Left lung (tissue), 10 donors: ENCODE measurements around the gene TLE2. TPM values are rescaled to one million over a fixed set of nuclear protein-coding genes. Genes with fewer than 3 reads are reported as not detected.

Experiments used
- ATAC-seq: fragments of 200-7000 bp; cut with Tn5 transposase; one replicate; pipeline ENCODE4 v1.9.1; 2020; ENCODE audit warnings: moderate library complexity
- DNase-seq, 4 donors: peaks; one replicate each; pipeline ENCODE4 v3.0.0-alpha.2; 2013 to 2020
- H3K27ac ChIP-seq, 2 donors: fragments of 200-600 bp; sonication (generic) in 1 of 2; one replicate each; pipeline versions ENCODE4 v1.5.0 to v1.8.0; 2020 to 2021
- H3K27me3 ChIP-seq, 2 donors: fragments of 200-600 bp; sonication (generic) in 1 of 2; one replicate each; pipeline versions ENCODE4 v1.5.0 to v1.8.0; 2020 to 2021
- H3K36me3 ChIP-seq, 2 donors: fragments of 200-600 bp; sonication (generic) in 1 of 2; one replicate each; pipeline versions ENCODE4 v1.5.0 to v1.8.0; 2020 to 2021
- H3K4me1 ChIP-seq, 2 donors: fragments of 200-600 bp; one replicate each; pipeline ENCODE4 v1.8.0; 2021
- H3K4me3 ChIP-seq, 2 donors: fragments of 200-600 bp; sonication (generic) in 1 of 2; one replicate each; pipeline versions ENCODE4 v1.5.0 to v1.8.0; 2020 to 2021; ENCODE audit warnings: mild to moderate bottlenecking in 1 of 2
- H3K9me3 ChIP-seq, 2 donors: fragments of 200-600 bp; sonication (generic) in 1 of 2; one replicate each; pipeline versions ENCODE4 v1.5.0 to v1.8.0; 2020 to 2021
- intact Hi-C, 2 donors: fragments of 100-400 bp; cut with DNase I; formaldehyde crosslinking; loops; one replicate each; pipeline versions ENCODE4 v1.11.2 to v1.14.2; 2022
- polyA plus RNA-seq, 6 donors: library from polyadenylated mRNA; unstranded; fragments of 120-200 nt; gene quantifications; one replicate each; pipeline ENCODE4 v1.2.1, GENCODE V29; 2013; ENCODE audit not compliant: insufficient read length in 6 of 6
- total RNA-seq, 2 donors: library from RNA; stranded (reverse); fragmentation: NEBNext Ultra II Directional; extraction: Animal tissue kit (Norgen Biotek cat#: 25700); gene quantifications; one replicate each; pipeline ENCODE4 v1.2.1, GENCODE V29; 2021
- TF ChIP-seq, protein P1 (sequence below), 2 donors: fragments of 200-600 bp; sonication (generic) in 1 of 2; IDR thresholded peaks; one replicate each; pipeline versions ENCODE4 v1.5.0 to v1.8.0; 2021; ENCODE audit warnings: antibody characterized with exemption in 2 of 2
- donor health status: DM: no; HTN: yes; CAD: no.
- donor health status: DM: no; HTN: no; CAD: no.

TLE2 gene
- total and polyA plus RNA-seq, 8 donors: 35.2 to 244 (median 159) TPM

DNA sequence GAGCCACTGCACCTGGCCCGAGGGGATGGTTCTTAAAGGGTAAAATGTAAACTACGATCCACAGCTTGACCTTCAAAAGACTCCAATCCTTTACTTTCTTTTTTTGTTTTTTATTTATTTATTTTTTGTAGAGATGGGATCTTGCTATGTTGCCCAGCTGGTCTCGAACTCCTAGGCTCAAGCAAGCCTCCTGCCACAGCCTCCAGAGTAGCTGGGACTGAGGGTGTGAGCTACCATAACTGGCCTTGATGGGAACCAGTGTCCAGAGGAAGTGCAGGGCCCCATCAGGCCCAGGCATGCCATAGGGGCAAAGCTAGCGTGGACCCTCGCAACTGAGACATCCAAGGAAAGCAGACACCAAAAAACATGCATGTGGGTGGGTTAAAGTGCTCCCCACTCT is 66.0 kb downstream of the TLE2 start:
- no peak for ATAC-seq
- H3K4me3 ChIP-seq: no peak overlapping the region
- intact Hi-C loops: no loop called here
- H3K36me3 ChIP-seq: no peaks in the 10 kb centered on the region
- no peak overlapping the region for H3K27ac ChIP-seq
- H3K4me1 ChIP-seq: peaks cover 0 to 7% of the 10 kb centered on the region in 2 donors
- no peak for DNase-seq
- TF ChIP-seq, protein P1, sequence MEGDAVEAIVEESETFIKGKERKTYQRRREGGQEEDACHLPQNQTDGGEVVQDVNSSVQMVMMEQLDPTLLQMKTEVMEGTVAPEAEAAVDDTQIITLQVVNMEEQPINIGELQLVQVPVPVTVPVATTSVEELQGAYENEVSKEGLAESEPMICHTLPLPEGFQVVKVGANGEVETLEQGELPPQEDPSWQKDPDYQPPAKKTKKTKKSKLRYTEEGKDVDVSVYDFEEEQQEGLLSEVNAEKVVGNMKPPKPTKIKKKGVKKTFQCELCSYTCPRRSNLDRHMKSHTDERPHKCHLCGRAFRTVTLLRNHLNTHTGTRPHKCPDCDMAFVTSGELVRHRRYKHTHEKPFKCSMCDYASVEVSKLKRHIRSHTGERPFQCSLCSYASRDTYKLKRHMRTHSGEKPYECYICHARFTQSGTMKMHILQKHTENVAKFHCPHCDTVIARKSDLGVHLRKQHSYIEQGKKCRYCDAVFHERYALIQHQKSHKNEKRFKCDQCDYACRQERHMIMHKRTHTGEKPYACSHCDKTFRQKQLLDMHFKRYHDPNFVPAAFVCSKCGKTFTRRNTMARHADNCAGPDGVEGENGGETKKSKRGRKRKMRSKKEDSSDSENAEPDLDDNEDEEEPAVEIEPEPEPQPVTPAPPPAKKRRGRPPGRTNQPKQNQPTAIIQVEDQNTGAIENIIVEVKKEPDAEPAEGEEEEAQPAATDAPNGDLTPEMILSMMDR (IDR thresholded peaks at IDR 0.05): no peak
- no peaks in the 10 kb centered on the region for H3K27me3 ChIP-seq
- no peaks in the 10 kb centered on the region for H3K9me3 ChIP-seq

DNA sequence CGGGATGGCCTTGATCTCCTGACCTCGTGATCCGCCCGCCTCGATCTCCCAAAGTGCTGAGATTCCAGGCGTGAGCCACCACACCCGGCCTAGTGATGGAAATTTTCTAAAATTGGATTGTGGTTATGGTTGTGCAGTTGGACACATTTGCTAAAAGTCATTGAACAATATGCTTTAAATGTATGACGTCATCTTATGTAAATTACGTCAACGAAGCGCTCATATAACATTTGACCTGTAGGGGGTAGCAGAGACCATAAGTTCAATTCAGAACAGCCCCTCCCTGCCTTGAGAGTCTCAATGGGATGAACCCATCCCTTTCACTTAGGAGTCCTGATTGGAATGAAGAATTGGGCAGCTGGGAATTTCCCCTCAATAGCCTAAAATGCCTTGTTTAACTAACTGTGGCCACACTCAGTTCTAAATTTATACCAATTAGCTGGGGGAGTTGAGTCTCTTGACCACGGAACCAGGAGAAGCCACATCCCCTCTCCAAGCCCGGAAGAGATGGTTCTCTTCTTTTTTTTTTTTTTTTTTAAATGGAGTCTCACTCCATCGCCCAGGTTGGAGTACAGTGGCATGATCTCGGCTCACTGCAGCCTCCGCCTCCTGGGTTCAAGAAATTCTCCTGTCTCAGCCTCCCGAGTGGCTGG is 66.9 kb downstream of the TLE2 start:
- ATAC-seq (peak; percentile 97), DNase-seq (peak in 2 of 4 donors; percentile 81 to 89)
- Histone ChIP-seq H3K36me3 (no peaks in the 10 kb centered on the region), H3K4me1 (peaks cover 0 to 5% of the 10 kb centered on the region in 2 donors), H3K9me3 (no peaks in the 10 kb centered on the region), H3K27ac (no peak overlapping the region), H3K4me3 (no peak overlapping the region), H3K27me3 (no peaks in the 10 kb centered on the region)
- intact Hi-C loops: no loop called here
- TF ChIP-seq, protein P1 (IDR thresholded peaks at IDR 0.05): peak; percentile 59 to 62

DNA sequence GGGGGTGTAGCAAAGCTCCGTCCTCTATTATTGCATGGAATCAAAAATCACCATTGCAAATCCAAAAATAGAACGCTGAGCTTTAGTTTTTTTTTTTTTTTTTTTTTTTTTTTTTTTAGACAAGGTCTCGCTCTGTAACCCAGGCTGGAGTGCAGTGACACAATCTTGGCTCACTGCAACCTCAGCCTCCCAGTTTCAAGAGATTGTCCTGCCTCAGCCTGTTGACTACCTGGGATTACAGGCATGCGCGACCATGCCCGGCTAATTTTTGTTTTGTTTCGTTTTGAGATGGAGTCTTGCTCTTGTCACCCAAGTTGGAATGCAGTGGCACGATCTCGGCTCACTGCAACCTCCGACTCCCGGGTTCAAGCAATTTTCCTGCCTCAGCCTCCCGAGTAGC is 69.0 kb downstream of the TLE2 start:
- ATAC-seq (no peak), DNase-seq (no peak)
- Histone ChIP-seq H3K27me3 (no peaks in the 10 kb centered on the region), H3K4me3 (no peak overlapping the region), H3K36me3 (no peaks in the 10 kb centered on the region), H3K9me3 (no peaks in the 10 kb centered on the region), H3K4me1 (peaks cover 0 to 5% of the 10 kb centered on the region in 2 donors), H3K27ac (no peak overlapping the region)
- intact Hi-C loops: no loop called here
- TF ChIP-seq, protein P1 (IDR thresholded peaks at IDR 0.05): no peak

DNA sequence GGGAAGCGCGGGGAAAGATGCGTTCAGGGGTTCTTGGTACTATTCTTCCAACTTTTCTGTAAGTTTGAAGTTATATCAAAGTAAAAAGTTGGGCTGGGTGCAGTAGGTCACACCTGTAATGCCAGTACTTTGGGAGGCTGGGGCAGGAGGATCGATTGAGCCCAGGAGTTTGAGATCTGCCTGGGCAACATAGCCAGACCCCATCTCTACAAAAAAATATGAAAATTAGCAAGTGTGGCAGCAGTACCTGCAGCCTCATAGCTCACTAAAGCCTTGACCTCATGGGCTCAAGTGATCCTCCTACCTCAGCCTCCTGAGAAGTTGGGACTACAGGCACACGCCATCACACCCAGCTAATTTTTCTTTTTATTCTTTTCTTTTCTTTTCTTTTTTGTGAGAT is 71.9 kb downstream of the TLE2 start:
- no peaks in the 10 kb centered on the region for H3K36me3 ChIP-seq
- TF ChIP-seq, protein P1 (IDR thresholded peaks at IDR 0.05): no peak
- intact Hi-C loops: loop anchor here in 1 of 2 donors (10.0 kb wide), 1 partner anchor 208 kb away; no protein-coding TSS in a partner anchor
- H3K4me1 ChIP-seq: peaks cover 0 to 4% of the 10 kb centered on the region in 2 donors
- no peaks in the 10 kb centered on the region for H3K9me3 ChIP-seq
- DNase-seq (no peak), ATAC-seq (no peak)
- H3K27ac ChIP-seq: no peak overlapping the region
- H3K4me3 ChIP-seq: no peak overlapping the region
- no peaks in the 10 kb centered on the region for H3K27me3 ChIP-seq

DNA sequence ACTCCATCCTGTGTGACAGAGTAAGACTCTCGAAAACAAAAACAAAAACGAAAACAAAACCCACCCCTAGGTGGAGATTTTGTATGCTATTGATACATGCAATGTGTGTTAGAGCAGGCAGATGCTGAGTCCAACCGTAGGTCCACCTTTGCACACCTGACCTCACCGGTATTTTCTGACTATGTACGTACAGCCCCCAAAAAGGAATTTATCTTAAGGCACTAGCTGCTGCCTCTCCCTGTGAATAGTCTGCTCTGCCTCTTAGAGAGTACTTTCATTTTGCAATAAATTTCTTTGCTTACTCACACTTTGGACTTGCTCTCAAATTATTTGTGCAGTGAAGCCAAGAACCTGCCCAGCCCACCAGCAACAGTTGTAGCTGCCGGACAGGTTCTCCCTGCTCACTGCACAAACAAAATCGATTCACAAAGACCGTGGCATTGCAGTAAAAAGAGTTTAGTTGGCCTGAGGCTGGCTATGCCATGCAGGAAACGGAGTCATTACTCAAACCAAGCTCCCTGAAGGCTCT is 76.1 kb downstream of the TLE2 start:
- H3K4me3 ChIP-seq: peak overlapping the region in 1 of 2 donors; percentile 2
- no peaks in the 10 kb centered on the region for H3K36me3 ChIP-seq
- intact Hi-C loops: loop anchor here in 1 of 2 donors (10.0 kb wide), 1 partner anchor 212 kb away; no protein-coding TSS in a partner anchor
- no peaks in the 10 kb centered on the region for H3K27me3 ChIP-seq
- H3K4me1 ChIP-seq: peaks cover 4 to 14% of the 10 kb centered on the region in 2 donors
- TF ChIP-seq, protein P1 (IDR thresholded peaks at IDR 0.05): no peak
- H3K9me3 ChIP-seq: no peaks in the 10 kb centered on the region
- ATAC-seq: peak; percentile 32
- peak overlapping the region; percentile 47 for H3K27ac ChIP-seq
- DNase-seq: peak in 3 of 4 donors; percentile 43 to 85 (median 66)
